ENCODE results near the gene DUSP9. TPM values are rescaled to one million over a fixed set of nuclear protein-coding genes. Genes with fewer than 3 reads are reported as not detected.

The DUSP9 gene
- 14.2 TPM for total RNA-seq (2021; ENCODE audit: unreplicated experiment)
- 10.5 and 10.6 TPM in 2 replicates for polyA plus RNA-seq (2012)
- percentile 24 among the genes with signal in this experiment for Bru-seq, nascent RNA
- percentile 50 among the genes with signal in this experiment for BruChase-seq, experiment 1, labeled RNA remaining after a 6-hour chase
- BruChase-seq, experiment 2, labeled RNA remaining after a 2-hour chase, result percentile 38 among the genes with signal in this experiment
- long read RNA-seq, transcript DUSP9-201 (4 exons, 2,433 nt), result major isoform, 16 of 38 reads
- long read RNA-seq, partial matches to known transcripts, result 20 of 38 reads
- long read RNA-seq, other reads (novel, unspliced or antisense), result 2 of 38 reads

GRCh38 chrX:153646620-153647373 lies at the start of gene DUSP9:
Gene DUSP9, plus strand, starts transcription at chrX:153647203. Its CDS starts 751 bp downstream, at chrX:153647954.
- ATAC-seq, result peak; percentile 69
- Histone ChIP-seq H3K79me2 (ENCODE audit: insufficient read depth, low read length) (no peaks in the 10 kb centered on the region), H3K9ac (ENCODE audit: low read length) (peak within 1 kb of the TSS; percentile 33; the same call in 1 of the 2 replicates), H2AFZ (ENCODE audit: low read depth, low read length, poor library complexity, severe bottlenecking) (no peak within 1 kb of the TSS), H4K20me1 (ENCODE audit: insufficient read depth) (no peaks in the 10 kb centered on the region), H3K9me3 (ENCODE audit: control insufficient read depth in 1 of 2, insufficient read depth in 1 of 2, low read depth in 1 of 2, low read length in 2 of 2) (no peaks in the 10 kb centered on the region), H3K4me2 (ENCODE audit: low read length) (peak within 1 kb of the TSS; percentile 67), H3K36me3 (ENCODE audit: control insufficient read depth in 1 of 2, insufficient read depth in 2 of 2, low read length in 2 of 2) (no peaks in the 10 kb centered on the region), H3K27ac (ENCODE audit: low read depth, low read length) (no peak within 1 kb of the TSS), H3K9me2 (ENCODE audit: insufficient read depth) (no peaks in the 10 kb centered on the region), H3K27me3 (ENCODE audit: insufficient read depth, low read length) (no peaks in the 10 kb centered on the region), H3K4me1 (ENCODE audit: control insufficient read depth in 1 of 2, insufficient read depth in 2 of 2, low read length in 2 of 2) (peaks cover 3 to 21% of the 10 kb centered on the region in 2 experiments; a peak in 2 of 4 replicates), H3K4me3 (replicated peaks in 1 of 2; ENCODE audit: low read depth in 1 of 2, low read length in 2 of 2) (peak within 1 kb of the TSS; percentile 27 to 48)
- BruUV-seq (replicated peaks), result no TSS peak
- TF ChIP-seq ZFX (IDR thresholded peaks at IDR 0.05) (0 out of 2 replicates have a peak, but pooled peaks have one; percentile 30), SIN3A (IDR thresholded peaks at IDR 0.05; ENCODE audit: low read depth) (no peak), EZH2phosphoT487 (IDR thresholded peaks at IDR 0.05; ENCODE audit: borderline replicate concordance) (no peak)
- intact Hi-C loops (cut with micrococcal nuclease), result no loop called here
- ChIA-PET RAD21 (ENCODE audit: low non-redundant PET in 1 of 2, low total read pairs in 2 of 2, uncharacterized antibody in 2 of 2, unreplicated experiment in 2 of 2) (no interaction called here), CTCF (interaction anchor here (0.6 to 1.5 kb wide), 5 partner anchors 9 to 107 kb away, joined by 3 to 5 read pairs (median 3); no protein-coding TSS in a partner anchor), POLR2A (no interaction called here)
- DNase-seq (ENCODE audit: low read depth, low spot score), result no peak

- intact Hi-C loops (cut with micrococcal nuclease), result no loop called here
These were observed 48.3 kb upstream of the DUSP9 start, which contains the start of gene CCNQ for GRCh38 chrX:153598541-153599191. Gene CCNQ, minus strand, starts transcription at chrX:153599139. Its CDS starts 66 bp downstream, at chrX:153599073.

More at GRCh38 chrX:153598541-153599191, 48.3 kb upstream of the DUSP9 start, which contains the start of gene CCNQ:
- Histone ChIP-seq H4K20me1 (ENCODE audit: insufficient read depth) (no peaks in the 10 kb centered on the region), H3K36me3 (ENCODE audit: control insufficient read depth in 1 of 2, insufficient read depth in 2 of 2, low read length in 2 of 2) (no peaks in the 10 kb centered on the region; a peak in 1 of 4 replicates), H3K4me3 (replicated peaks in 1 of 2; ENCODE audit: low read depth in 1 of 2, low read length in 2 of 2) (peak within 1 kb of the TSS; percentile 66 to 67), H3K79me2 (ENCODE audit: insufficient read depth, low read length) (peaks cover 24% of the 10 kb centered on the region), H2AFZ (ENCODE audit: low read depth, low read length, poor library complexity, severe bottlenecking) (no peak within 1 kb of the TSS), H3K4me2 (ENCODE audit: low read length) (peak within 1 kb of the TSS; percentile 79), H3K9ac (ENCODE audit: low read length) (peak within 1 kb of the TSS; percentile 72), H3K4me1 (ENCODE audit: control insufficient read depth in 1 of 2, insufficient read depth in 2 of 2, low read length in 2 of 2) (peaks cover 4 to 16% of the 10 kb centered on the region in 2 experiments; a peak in 2 of 4 replicates), H3K9me3 (ENCODE audit: control insufficient read depth in 1 of 2, insufficient read depth in 1 of 2, low read depth in 1 of 2, low read length in 2 of 2) (no peaks in the 10 kb centered on the region), H3K9me2 (ENCODE audit: insufficient read depth) (no peaks in the 10 kb centered on the region), H3K27ac (ENCODE audit: low read depth, low read length) (peak within 1 kb of the TSS; percentile 64), H3K27me3 (ENCODE audit: insufficient read depth, low read length) (no peaks in the 10 kb centered on the region)
- RAD21 ChIA-PET (ENCODE audit: low non-redundant PET in 1 of 2, low total read pairs in 2 of 2, uncharacterized antibody in 2 of 2, unreplicated experiment in 2 of 2), result no interaction called here
- POLR2A ChIA-PET, result no interaction called here
- DNase-seq (ENCODE audit: low read depth, low spot score) (no peak), ATAC-seq (peak; percentile 63)
- BruUV-seq (replicated peaks), result no TSS peak
- TF ChIP-seq ZFX (IDR thresholded peaks at IDR 0.05) (peak; percentile 93), MAX (IDR thresholded peaks at IDR 0.05) (no peak), POLR2AphosphoS5 (IDR thresholded peaks at IDR 0.05; ENCODE audit: low read depth, low read length) (peak; percentile 42; the same call in 1 of the 2 replicates), EGR1 (IDR thresholded peaks at IDR 0.05; ENCODE audit: low read depth) (no peak), CTCF (IDR thresholded peaks at IDR 0.05 in 2 of 3, conservative IDR thresholded peaks at IDR 0.05 in 1 of 3; ENCODE audit: borderline replicate concordance in 1 of 3, insufficient read depth in 1 of 3, low read depth in 2 of 3, low read length in 2 of 3) (no peak), SIN3A (IDR thresholded peaks at IDR 0.05; ENCODE audit: low read depth) (no peak), CEBPB (IDR thresholded peaks at IDR 0.05; ENCODE audit: low read depth) (no peak)
- CTCF ChIA-PET, result no interaction called here

Measured in HCT116 (cell line).